Endothelial cell of umbilical vein (primary cell): ENCODE results near the gene CWC27.

Experiments
- EZH2 ChIP-seq: IDR thresholded peaks from 2 replicates; pipeline ENCODE4 v1.6.1; 2012; ENCODE audit warnings: borderline replicate concordance, low read depth, mild to moderate bottlenecking, moderate library complexity, low read length, inconsistent platforms; ENCODE audit not compliant: severe bottlenecking
- POLR2A ChIP-seq: IDR thresholded peaks from 2 replicates; pipeline ENCODE4 v1.6.1; 2012; ENCODE audit warnings: low read depth, mild to moderate bottlenecking, control low read depth, low read length
- POLR2AphosphoS5 ChIP-seq: IDR thresholded peaks from 2 replicates; pipeline ENCODE4 v1.6.1; 2012; ENCODE audit warnings: low read depth, mild to moderate bottlenecking, control low read depth, low read length, moderate library complexity; ENCODE audit not compliant: insufficient read depth
- TF ChIP-seq, protein P1 (sequence below), 2 donors: IDR thresholded peaks; 1 replicate in 1 of 2; 2 replicates in 1 of 2; pipeline ENCODE4 v1.5.1; 2011; ENCODE audit warnings: low read length in 2 of 2, mild to moderate bottlenecking in 2 of 2, moderate library complexity in 2 of 2, control low read depth in 1 of 2, inconsistent platforms in 1 of 2, low read depth in 1 of 2; ENCODE audit not compliant: insufficient read depth in 1 of 2; ENCODE audit errors: extremely low read depth in 1 of 2

DNA sequence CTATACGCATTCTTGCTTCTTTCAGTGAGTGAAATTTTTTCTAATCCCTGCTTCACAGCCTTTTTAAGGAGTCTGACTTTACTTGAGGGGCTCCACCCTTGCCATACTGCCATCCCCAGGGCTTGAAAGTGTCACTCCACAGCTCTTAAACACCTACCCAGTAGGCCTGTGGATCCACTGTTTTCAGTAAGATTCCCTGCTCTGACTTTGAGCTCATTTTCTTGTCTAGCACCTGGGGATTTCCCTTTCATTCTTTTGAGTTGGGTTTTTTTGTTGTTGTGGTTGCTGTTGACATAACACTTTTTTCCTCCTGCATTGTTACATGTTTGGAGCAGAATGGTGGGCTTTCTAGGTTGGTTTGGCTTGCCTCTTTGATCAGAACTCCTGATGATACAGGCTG is 23.8 kb upstream of the CWC27 start:
- TF ChIP-seq, protein P1, sequence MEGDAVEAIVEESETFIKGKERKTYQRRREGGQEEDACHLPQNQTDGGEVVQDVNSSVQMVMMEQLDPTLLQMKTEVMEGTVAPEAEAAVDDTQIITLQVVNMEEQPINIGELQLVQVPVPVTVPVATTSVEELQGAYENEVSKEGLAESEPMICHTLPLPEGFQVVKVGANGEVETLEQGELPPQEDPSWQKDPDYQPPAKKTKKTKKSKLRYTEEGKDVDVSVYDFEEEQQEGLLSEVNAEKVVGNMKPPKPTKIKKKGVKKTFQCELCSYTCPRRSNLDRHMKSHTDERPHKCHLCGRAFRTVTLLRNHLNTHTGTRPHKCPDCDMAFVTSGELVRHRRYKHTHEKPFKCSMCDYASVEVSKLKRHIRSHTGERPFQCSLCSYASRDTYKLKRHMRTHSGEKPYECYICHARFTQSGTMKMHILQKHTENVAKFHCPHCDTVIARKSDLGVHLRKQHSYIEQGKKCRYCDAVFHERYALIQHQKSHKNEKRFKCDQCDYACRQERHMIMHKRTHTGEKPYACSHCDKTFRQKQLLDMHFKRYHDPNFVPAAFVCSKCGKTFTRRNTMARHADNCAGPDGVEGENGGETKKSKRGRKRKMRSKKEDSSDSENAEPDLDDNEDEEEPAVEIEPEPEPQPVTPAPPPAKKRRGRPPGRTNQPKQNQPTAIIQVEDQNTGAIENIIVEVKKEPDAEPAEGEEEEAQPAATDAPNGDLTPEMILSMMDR (IDR thresholded peaks at IDR 0.05; ENCODE audit: extremely low read depth in 1 of 2, insufficient read depth in 1 of 2, low read depth in 1 of 2, low read length in 2 of 2), result no peak
- TF ChIP-seq POLR2A, result no peak
- no peak for TF ChIP-seq EZH2
- no peak for TF ChIP-seq POLR2AphosphoS5
